ENCODE measurements around the gene RBBP9. TPM values are rescaled to one million over a fixed set of nuclear protein-coding genes. Genes with fewer than 3 reads are reported as not detected.
"Not testable (repeated sequence)": the region's sequence is repeated elsewhere in the genome, so short reads cannot be mapped to it uniquely, and the experiment has no call there.

RBBP9 gene
- total and polyA plus RNA-seq, 5 donors, result 4.2 to 10.6 (median 7.3) TPM

- intact Hi-C loops (cut with DNase I), result no loop called here
- WGBS, result 89% methylated on average over 2 of the region's 2 CpGs
- no peak for ATAC-seq
Measured at GRCh38 chr20:18527339-18527738, 30.3 kb upstream of the RBBP9 start.

GRCh38 chr20:18526761-18527160 lies 29.7 kb upstream of the RBBP9 start:
- H3K4me1 ChIP-seq (ENCODE audit: control insufficient read depth, insufficient read depth, low read length); ATAC-seq; intact Hi-C loops (cut with DNase I); H3K27ac ChIP-seq (ENCODE audit: low read length); H3K9me3 ChIP-seq (ENCODE audit: control insufficient read depth, low read length); H3K4me3 ChIP-seq (ENCODE audit: low read length); H3K27me3 ChIP-seq (ENCODE audit: control insufficient read depth, insufficient read depth); DNase-seq: not testable (repeated sequence)
- 81% methylated on average over 14 of the region's 14 CpGs for WGBS

More at GRCh38 chr20:18527339-18527738, 30.3 kb upstream of the RBBP9 start:
- Histone ChIP-seq H3K27me3 (ENCODE audit: control insufficient read depth, insufficient read depth) (no peaks in the 10 kb centered on the region), H3K9me3 (ENCODE audit: control insufficient read depth, low read length) (no peaks in the 10 kb centered on the region), H3K4me3 (ENCODE audit: low read length) (no peak overlapping the region), H3K27ac (ENCODE audit: low read length) (no peak overlapping the region), H3K4me1 (ENCODE audit: control insufficient read depth, insufficient read depth, low read length) (no peaks in the 10 kb centered on the region)
- DNase-seq, result no peak

- Histone ChIP-seq H3K27ac (ENCODE audit: low read length) (no peak overlapping the region), H3K9me3 (ENCODE audit: control insufficient read depth, low read length) (no peaks in the 10 kb centered on the region), H3K4me3 (ENCODE audit: low read length) (no peak overlapping the region), H3K27me3 (ENCODE audit: control insufficient read depth, insufficient read depth) (no peaks in the 10 kb centered on the region), H3K4me1 (ENCODE audit: control insufficient read depth, insufficient read depth, low read length) (no peaks in the 10 kb centered on the region)
- ATAC-seq (no peak), DNase-seq (no peak)
- 100% methylated on average over 1 of the region's 1 CpG for WGBS
- intact Hi-C loops (cut with DNase I), result no loop called here
Measured at GRCh38 chr20:18524646-18525045, 27.6 kb upstream of the RBBP9 start.

GRCh38 chr20:18523066-18523465 lies 26.0 kb upstream of the RBBP9 start:
- no peak for DNase-seq
- H3K4me3 ChIP-seq (ENCODE audit: low read length), result no peak overlapping the region
- no peaks in the 10 kb centered on the region for H3K9me3 ChIP-seq (ENCODE audit: control insufficient read depth, low read length)
- no peak for ATAC-seq
- H3K4me1 ChIP-seq (ENCODE audit: control insufficient read depth, insufficient read depth, low read length), result no peaks in the 10 kb centered on the region
- H3K27me3 ChIP-seq (ENCODE audit: control insufficient read depth, insufficient read depth), result no peaks in the 10 kb centered on the region
- no peak overlapping the region for H3K27ac ChIP-seq (ENCODE audit: low read length)
- 84% methylated on average over 2 of the region's 2 CpGs for WGBS
- intact Hi-C loops (cut with DNase I), result no loop called here

GRCh38 chr20:18522066-18522465 lies 25.0 kb upstream of the RBBP9 start:
- H3K27me3 ChIP-seq (ENCODE audit: control insufficient read depth, insufficient read depth); H3K4me3 ChIP-seq (ENCODE audit: low read length); DNase-seq; H3K4me1 ChIP-seq (ENCODE audit: control insufficient read depth, insufficient read depth, low read length); H3K27ac ChIP-seq (ENCODE audit: low read length); ATAC-seq; intact Hi-C loops (cut with DNase I); H3K9me3 ChIP-seq (ENCODE audit: control insufficient read depth, low read length): not testable (repeated sequence)
- 94% methylated on average over 9 of the region's 9 CpGs for WGBS

GRCh38 chr20:18515973-18516372 lies 18.9 kb upstream of the RBBP9 start:
- H3K9me3 ChIP-seq (ENCODE audit: control insufficient read depth, low read length), result no peaks in the 10 kb centered on the region
- no peaks in the 10 kb centered on the region for H3K27me3 ChIP-seq (ENCODE audit: control insufficient read depth, insufficient read depth)
- no peak overlapping the region for H3K4me3 ChIP-seq (ENCODE audit: low read length)
- intact Hi-C loops (cut with DNase I), result no loop called here
- no peak overlapping the region for H3K27ac ChIP-seq (ENCODE audit: low read length)
- DNase-seq, result no peak
- ATAC-seq, result no peak
- H3K4me1 ChIP-seq (ENCODE audit: control insufficient read depth, insufficient read depth, low read length), result no peaks in the 10 kb centered on the region

GRCh38 chr20:18514127-18514526 lies 17.1 kb upstream of the RBBP9 start:
- intact Hi-C loops (cut with DNase I), result no loop called here

GRCh38 chr20:18513208-18513607 lies 16.2 kb upstream of the RBBP9 start:
- H3K4me3 ChIP-seq (ENCODE audit: low read length), result no peak overlapping the region
- DNase-seq (no peak), ATAC-seq (no peak)
- no peaks in the 10 kb centered on the region for H3K9me3 ChIP-seq (ENCODE audit: control insufficient read depth, low read length)
- H3K4me1 ChIP-seq (ENCODE audit: control insufficient read depth, insufficient read depth, low read length), result no peaks in the 10 kb centered on the region
- intact Hi-C loops (cut with DNase I), result no loop called here
- H3K27me3 ChIP-seq (ENCODE audit: control insufficient read depth, insufficient read depth), result no peaks in the 10 kb centered on the region
- no peak overlapping the region for H3K27ac ChIP-seq (ENCODE audit: low read length)
- 89% methylated on average over 7 of the region's 7 CpGs for WGBS

More at GRCh38 chr20:18514127-18514526, 17.1 kb upstream of the RBBP9 start:
- ATAC-seq, result no peak
- no peak overlapping the region for H3K4me3 ChIP-seq (ENCODE audit: low read length)
- DNase-seq, result no peak
- no peaks in the 10 kb centered on the region for H3K4me1 ChIP-seq (ENCODE audit: control insufficient read depth, insufficient read depth, low read length)
- 88% methylated on average over 5 of the region's 5 CpGs for WGBS
- no peaks in the 10 kb centered on the region for H3K27me3 ChIP-seq (ENCODE audit: control insufficient read depth, insufficient read depth)
- H3K27ac ChIP-seq (ENCODE audit: low read length), result no peak overlapping the region
- H3K9me3 ChIP-seq (ENCODE audit: control insufficient read depth, low read length), result no peaks in the 10 kb centered on the region

- Histone ChIP-seq H3K4me1 (ENCODE audit: control insufficient read depth, insufficient read depth, low read length) (no peaks in the 10 kb centered on the region), H3K27ac (ENCODE audit: low read length) (no peak overlapping the region), H3K9me3 (ENCODE audit: control insufficient read depth, low read length) (no peaks in the 10 kb centered on the region), H3K4me3 (ENCODE audit: low read length) (no peak overlapping the region), H3K27me3 (ENCODE audit: control insufficient read depth, insufficient read depth) (no peaks in the 10 kb centered on the region)
- 88% methylated on average over 1 of the region's 1 CpG for WGBS
- no peak for DNase-seq
- intact Hi-C loops (cut with DNase I), result no loop called here
- ATAC-seq, result no peak
Measured at GRCh38 chr20:18511571-18511970, 14.5 kb upstream of the RBBP9 start.

GRCh38 chr20:18507218-18508191 lies 10.5 kb upstream of the RBBP9 start, which contains the start of gene SEC23B:
SEC23B (plus strand) TSS chr20:18507940; CDS start chr20:18510836, 2,896 bp downstream.
- WGBS, result under 1% methylated on average over 69 of the region's 69 CpGs
- peak within 1 kb of the TSS; percentile 88 for H3K4me3 ChIP-seq (ENCODE audit: low read length)
- intact Hi-C loops (cut with DNase I), result no loop called here
- H3K9me3 ChIP-seq (ENCODE audit: control insufficient read depth, low read length), result no peaks in the 10 kb centered on the region
- peak; percentile 99 for ATAC-seq
- H3K27me3 ChIP-seq (ENCODE audit: control insufficient read depth, insufficient read depth), result no peaks in the 10 kb centered on the region
- H3K4me1 ChIP-seq (ENCODE audit: control insufficient read depth, insufficient read depth, low read length), result no peaks in the 10 kb centered on the region
- DNase-seq, result peak; percentile 97 to 99 (median 98)
- H3K27ac ChIP-seq (ENCODE audit: low read length), result peak within 1 kb of the TSS; percentile 100

GRCh38 chr20:18506744-18507143 lies 9.7 kb upstream of the RBBP9 start:
- 68% methylated on average over 8 of the region's 8 CpGs for WGBS
- no peak for DNase-seq
- Histone ChIP-seq H3K4me3 (ENCODE audit: low read length) (peak overlapping the region; percentile 88), H3K27me3 (ENCODE audit: control insufficient read depth, insufficient read depth) (no peaks in the 10 kb centered on the region), H3K27ac (ENCODE audit: low read length) (peak overlapping the region; percentile 100), H3K4me1 (ENCODE audit: control insufficient read depth, insufficient read depth, low read length) (no peaks in the 10 kb centered on the region), H3K9me3 (ENCODE audit: control insufficient read depth, low read length) (no peaks in the 10 kb centered on the region)
- ATAC-seq, result no peak
- intact Hi-C loops (cut with DNase I), result no loop called here

All from right cardiac atrium (tissue), 5 donors.